Limb (tissue), 2 donors: Measurements from ENCODE around the gene C17orf100.
"Not testable (repeated sequence)": the region's sequence is repeated elsewhere in the genome, so short reads cannot be mapped to it uniquely, and the experiment has no call there.

Source experiments
- DNase-seq, 2 donors: peaks; one replicate each; pipeline ENCODE4 v3.0.0-alpha.2; 2016; ENCODE audit errors: extremely low spot score in 2 of 2

Gene C17orf100

DNA sequence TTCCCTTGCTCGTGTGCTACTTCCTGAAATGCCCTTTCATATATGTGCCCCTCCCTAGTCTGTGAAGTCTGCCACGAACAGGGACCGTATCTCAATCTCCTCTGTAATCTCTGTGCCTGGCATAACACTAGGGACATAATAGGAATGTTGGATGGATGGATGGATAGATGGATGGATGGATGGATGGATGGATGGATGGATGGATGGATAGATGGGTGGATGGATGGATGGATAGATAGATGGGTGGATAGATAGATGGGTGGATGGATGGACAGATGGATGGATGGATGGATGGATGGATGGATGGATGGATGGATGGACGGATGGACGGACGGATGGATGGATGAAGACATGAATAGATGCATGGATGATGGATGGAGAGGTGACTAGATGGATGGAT is 40.4 kb downstream of the C17orf100 start:
- DNase-seq, result not testable (repeated sequence)

DNA sequence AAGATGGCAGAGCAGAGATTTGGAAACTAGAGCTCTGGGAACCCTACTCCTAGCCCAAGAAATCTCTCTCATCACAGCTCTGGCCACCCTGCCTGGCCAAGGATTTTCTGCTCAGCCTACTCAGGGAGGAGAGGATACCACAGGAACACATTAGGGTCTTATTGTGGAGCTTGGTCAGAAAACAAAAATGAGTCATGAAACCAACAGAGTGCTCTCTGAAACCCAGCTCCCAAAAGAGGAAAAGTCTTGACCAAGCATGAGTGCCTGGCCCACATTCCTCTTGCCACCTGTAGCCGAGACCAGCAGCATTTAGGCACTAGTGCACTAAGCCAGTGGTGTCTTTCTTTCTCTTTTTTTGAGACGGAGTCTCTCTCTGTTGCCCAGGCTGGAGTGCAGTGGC is 43.5 kb downstream of the C17orf100 start:
- no peak for DNase-seq

DNA sequence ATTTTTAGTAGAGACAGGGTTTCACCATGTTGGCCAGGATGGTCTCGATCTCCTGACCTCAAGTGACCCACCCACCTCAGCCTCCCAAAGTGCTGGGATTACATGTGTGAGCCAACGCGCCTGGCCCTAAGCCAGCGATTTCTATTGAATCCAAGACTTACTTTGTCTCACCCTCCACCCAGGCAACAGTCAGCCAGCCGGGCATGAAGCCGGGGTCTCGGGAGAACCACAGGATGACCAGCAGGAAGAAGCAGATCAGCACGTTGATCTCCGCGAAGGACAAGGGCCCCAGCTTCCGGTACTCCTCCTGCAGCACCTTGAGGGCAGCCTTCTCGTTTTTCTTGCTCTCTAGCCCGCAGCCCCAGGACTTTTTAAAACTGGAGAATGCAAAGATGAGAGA is 44.0 kb downstream of the C17orf100 start:
- peak in 1 of 2 donors; percentile 2 for DNase-seq

- peak in 1 of 2 donors; percentile 7 for DNase-seq
Observed at GRCh38 chr17:6696906-6697305, 45.3 kb downstream of the C17orf100 start.

- DNase-seq, result no peak
Observed at GRCh38 chr17:6698004-6698403, 46.4 kb downstream of the C17orf100 start.

DNA sequence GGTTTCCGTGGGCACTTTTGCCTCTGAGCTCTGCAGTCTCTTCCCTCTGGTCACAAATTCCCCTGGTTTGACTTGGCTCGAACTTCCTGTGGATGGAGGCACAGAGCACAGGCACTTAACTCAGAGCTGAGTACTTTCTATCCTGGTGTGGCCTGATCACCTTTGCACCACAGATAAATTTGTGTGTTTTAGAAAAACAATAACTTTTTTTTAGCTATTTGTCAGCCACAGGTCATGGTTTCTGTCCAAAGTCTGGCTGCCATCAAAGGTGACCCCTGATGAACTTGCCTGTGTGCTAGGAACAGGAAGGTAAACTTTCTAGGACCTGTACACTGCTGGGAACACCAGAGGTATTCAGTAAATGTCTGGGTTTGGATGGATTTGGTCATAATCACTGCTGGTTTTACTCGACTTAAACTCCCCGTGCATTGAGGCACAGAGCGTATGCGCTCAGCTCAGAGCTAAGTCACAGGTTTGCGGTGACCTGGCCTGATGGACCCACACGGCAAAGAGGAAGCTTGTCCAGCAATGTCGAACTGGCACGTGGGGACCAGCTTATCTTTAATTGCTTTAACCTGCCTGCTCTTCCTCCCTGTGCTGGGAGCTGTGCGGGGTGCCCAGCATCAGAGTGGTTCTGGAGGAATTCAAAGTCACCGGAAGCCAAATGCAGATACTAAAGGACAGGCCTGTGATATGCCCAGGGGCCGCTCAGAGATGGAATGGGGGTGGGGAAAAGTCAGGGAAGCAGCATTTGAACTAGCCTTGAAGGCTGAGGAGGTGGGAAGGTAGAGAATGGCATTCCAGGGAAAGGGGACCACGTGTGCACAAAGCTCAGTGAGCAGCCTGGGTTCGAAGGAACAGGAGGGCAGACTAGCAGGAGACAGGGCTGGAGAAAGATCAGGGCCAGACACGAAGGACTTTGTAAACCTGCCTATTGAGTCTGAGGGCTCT is 48.7 kb downstream of the C17orf100 start:
- no peak for DNase-seq

DNA sequence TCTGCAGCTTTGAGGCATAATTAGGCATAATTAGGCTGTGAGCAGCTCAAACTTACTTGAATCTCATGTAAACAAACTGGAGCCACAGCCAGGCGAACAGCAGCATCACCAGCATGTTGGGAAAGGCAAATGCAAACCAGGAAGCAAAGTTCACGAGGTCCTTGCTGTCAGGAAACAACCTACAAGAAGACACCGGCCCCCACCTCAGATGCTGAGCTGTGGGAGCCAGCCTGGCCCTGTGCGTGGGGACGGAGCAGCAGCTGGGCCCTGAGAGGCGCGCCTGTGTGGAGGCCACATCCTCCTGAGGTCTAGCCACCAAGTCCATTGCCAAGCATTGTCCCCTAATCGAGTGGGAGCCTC is 49.4 kb downstream of the C17orf100 start:
- no peak for DNase-seq

GRCh38 chr17:6701719-6702118 is 50.2 kb downstream of the C17orf100 start:
- peak in 1 of 2 donors; percentile 34 for DNase-seq

DNA sequence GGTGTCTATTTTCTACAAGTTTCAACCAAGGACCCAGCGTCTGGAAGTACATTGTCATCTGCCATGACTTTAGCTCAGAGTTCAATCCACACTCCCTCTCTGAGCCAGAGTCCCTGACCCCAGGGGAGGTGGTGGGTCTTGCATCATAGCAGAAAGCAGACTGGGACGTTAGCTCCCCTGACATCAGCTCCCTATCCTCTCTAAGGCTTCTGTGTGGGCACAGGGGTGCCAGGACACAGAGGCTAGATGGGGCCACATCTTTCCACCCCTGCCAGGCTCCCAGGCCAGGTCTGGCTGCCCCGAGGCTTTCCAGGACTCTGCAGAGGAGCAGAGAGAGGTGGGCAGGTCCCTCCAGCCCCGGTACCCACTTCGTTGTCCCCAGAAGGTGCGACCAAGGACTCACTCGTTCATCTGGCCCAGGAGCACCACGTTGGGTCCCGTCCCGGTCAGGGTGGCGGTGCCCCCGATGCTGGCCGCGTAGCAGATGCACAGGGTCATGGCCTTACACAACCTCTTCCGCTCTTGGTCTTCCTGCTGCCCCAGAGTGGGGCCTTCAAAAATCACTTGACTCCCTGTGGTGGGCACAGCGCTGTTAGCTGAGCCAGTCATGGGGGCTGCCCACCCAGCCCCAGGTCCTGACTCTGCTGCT is 51.1 kb downstream of the C17orf100 start:
- no peak for DNase-seq
